HepG2 (cell line): ENCODE results near the gene SGMS1. TPM values are rescaled to one million over a fixed set of nuclear protein-coding genes. Genes with fewer than 3 reads are reported as not detected.
A peak's percentile ranks its signal among the peaks of the same experiment; 100 is the strongest.

Experiments
- DZIP1 ChIP-seq: sonication (generic); formaldehyde crosslinking; IDR thresholded peaks from 2 replicates; pipeline ENCODE4 v1.5.0; 2020; ENCODE audit warnings: mild to moderate bottlenecking, missing genetic modification reagents
- FOXC1 ChIP-seq: sonication (generic); formaldehyde crosslinking; IDR thresholded peaks from 2 replicates; pipeline ENCODE4 v1.8.0; 2022; ENCODE audit warnings: mild to moderate bottlenecking, missing genetic modification reagents, borderline replicate concordance
- HMG20B ChIP-seq: conservative IDR thresholded peaks from 2 replicates; pipeline ENCODE4 v1.6.1; 2016; ENCODE audit warnings: missing genetic modification reagents, missing compliant biosample characterization
- HNRNPL ChIP-seq: fragments of 200-400 bp; formaldehyde crosslinking; IDR thresholded peaks from 2 replicates; pipeline ENCODE4 v1.6.1; 2017; ENCODE audit warnings: mild to moderate bottlenecking, low read depth, low read length
- LRRFIP1 ChIP-seq: sonication (generic); formaldehyde crosslinking; conservative IDR thresholded peaks from 2 replicates; pipeline ENCODE4 v1.4.0; 2020; ENCODE audit warnings: missing genetic modification reagents
- MIER3 ChIP-seq: IDR thresholded peaks from 2 replicates; pipeline ENCODE4 v1.6.1; 2016; ENCODE audit warnings: missing compliant biosample characterization, borderline replicate concordance
- NFKB2 ChIP-seq: sonication (generic); formaldehyde crosslinking; IDR thresholded peaks from 2 replicates; pipeline ENCODE4 v1.4.0; 2020; ENCODE audit warnings: missing genetic modification reagents, borderline replicate concordance
- NR1H2 ChIP-seq: sonication (generic); formaldehyde crosslinking; IDR thresholded peaks from 2 replicates; pipeline ENCODE4 v1.8.1; 2022; ENCODE audit warnings: low read depth, missing genetic modification reagents, borderline replicate concordance
- PCBP2 ChIP-seq: fragments of 200-400 bp; formaldehyde crosslinking; optimal IDR thresholded peaks from 2 replicates; pipeline ENCODE3; 2018; ENCODE audit warnings: low read length, low read depth; ENCODE audit not compliant: poor library complexity, severe bottlenecking
- RFX3 ChIP-seq: IDR thresholded peaks from 2 replicates; pipeline ENCODE4 v1.6.1; 2016; ENCODE audit warnings: missing biosample characterization, missing genetic modification reagents
- SAP130 ChIP-seq: IDR thresholded peaks from 2 replicates; pipeline ENCODE4 v1.6.1; 2016; ENCODE audit warnings: low read depth
- ZNF20 ChIP-seq: sonication (generic); formaldehyde crosslinking; IDR thresholded peaks from 2 replicates; pipeline ENCODE4 v1.4.0; 2020; ENCODE audit warnings: mild to moderate bottlenecking, moderate library complexity, missing genetic modification reagents
- ZNF256 ChIP-seq: sonication (generic); formaldehyde crosslinking; conservative IDR thresholded peaks from 2 replicates; pipeline ENCODE4 v1.4.0; 2020; ENCODE audit warnings: missing genetic modification reagents
- ZNF276 ChIP-seq: sonication (generic); formaldehyde crosslinking; IDR thresholded peaks from 2 replicates; pipeline ENCODE4 v1.4.0; 2020; ENCODE audit warnings: mild to moderate bottlenecking, low read depth, missing genetic modification reagents
- ZNF451 ChIP-seq: sonication (generic); formaldehyde crosslinking; IDR thresholded peaks from 2 replicates; pipeline ENCODE4 v1.5.0; 2020; ENCODE audit warnings: mild to moderate bottlenecking, missing genetic modification reagents
- ZNF782 ChIP-seq: sonication (generic); formaldehyde crosslinking; IDR thresholded peaks from 2 replicates; pipeline ENCODE4 v1.4.0; 2020; ENCODE audit warnings: missing genetic modification reagents, mild to moderate bottlenecking, borderline replicate concordance
- polyA plus RNA-seq, 8 experiments: library from polyadenylated mRNA; depleted of rRNA in 3 of 8; stranded (reverse) in 7 of 8; unstranded in 1 of 8; fragments of >200 nt; fragmentation: Illumina TruSeq in 4 of 8; extraction: Trizol in 4 of 8; gene quantifications; 2 replicates each; pipeline versions ENCODE4 v1.2.1 to v1.2.3, GENCODE V29; 2011 to 2016; ENCODE audit warnings: low read depth in 4 of 8, missing spikeins in 1 of 8, mixed read lengths in 1 of 8; ENCODE audit not compliant: insufficient read depth in 1 of 8
- total RNA-seq, 5 experiments: library from RNA; depleted of rRNA; stranded (reverse); fragments of >200 nt; fragmentation: Illumina TruSeq; extraction: Trizol; gene quantifications; 2 replicates each; pipeline ENCODE4 v1.2.3, GENCODE V29; 2016; ENCODE audit warnings: low read depth in 1 of 5
- TF ChIP-seq, protein P1 (sequence below): sonication (generic); formaldehyde crosslinking; IDR thresholded peaks from 2 replicates; pipeline ENCODE4 v1.8.0; 2022; ENCODE audit warnings: mild to moderate bottlenecking, missing genetic modification reagents, borderline replicate concordance
- TF ChIP-seq, protein P2 (sequence below): sonication (generic); formaldehyde crosslinking; IDR thresholded peaks from 2 replicates; pipeline ENCODE4 v1.5.0; 2020; ENCODE audit warnings: missing genetic modification reagents

SGMS1 gene
- total and polyA plus RNA-seq, 2 of the 13 experiments (the other 11 are each of a cell fraction or from before 2014, with no cell fraction given), result 6.5 to 15.1 TPM

DNA sequence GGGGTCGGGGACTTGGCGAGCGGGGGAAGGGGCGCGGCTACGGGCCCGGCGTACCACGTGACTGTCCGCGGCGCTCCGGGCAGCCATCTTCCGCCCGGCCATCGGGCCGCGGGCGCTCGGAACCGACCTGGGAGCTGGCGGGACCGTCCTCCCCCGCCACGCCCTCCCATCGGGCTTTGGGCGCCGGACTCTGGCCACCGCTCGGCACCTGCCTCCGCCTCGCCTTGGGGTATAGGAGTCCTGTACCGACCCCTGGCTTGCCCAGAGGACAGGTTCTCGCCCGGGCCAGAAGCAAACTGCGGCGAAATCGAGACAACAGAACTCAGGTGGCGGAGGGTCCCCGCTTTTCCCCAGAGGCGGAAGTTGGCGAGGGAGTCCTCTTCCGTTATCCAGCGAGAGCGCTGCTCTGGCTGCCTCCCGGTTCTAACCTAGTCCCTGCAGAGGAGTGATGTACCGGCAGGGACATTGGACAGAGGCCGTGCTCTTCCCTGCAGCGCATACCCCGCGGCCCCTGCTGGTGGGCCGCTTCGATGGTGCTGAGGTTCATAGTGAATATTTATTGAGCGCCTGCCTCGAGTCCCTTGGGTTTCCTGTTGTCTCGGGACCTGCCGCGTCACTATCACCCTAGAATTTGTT lies 1.2 kb upstream of the SGMS1 start (continued):
- TF ChIP-seq LRRFIP1 (CRISPR knock-in tag) (no peak), ZNF782 (CRISPR knock-in tag) (no peak), ZNF451 (peak; percentile 86), MIER3 (CRISPR knock-in tag) (no peak; the same call in 1 of the 2 replicates), NFKB2 (peak; percentile 89; the same call in 1 of the 2 replicates), ZNF256 (CRISPR knock-in tag) (peak; percentile 60; the same call in 1 of the 2 replicates), ZNF276 (CRISPR knock-in tag) (no peak), ZNF20 (CRISPR knock-in tag) (no peak), SAP130 (CRISPR knock-in tag) (peak; percentile 75), RFX3 (CRISPR knock-in tag) (no peak), HMG20B (no peak), HNRNPL (peak; percentile 52; the same call in 1 of the 2 replicates), PCBP2 (no peak), DZIP1 (CRISPR knock-in tag) (peak; percentile 55; the same call in 1 of the 2 replicates), FOXC1 (CRISPR knock-in tag) (no peak), NR1H2 (no peak)
- TF ChIP-seq, protein P1, sequence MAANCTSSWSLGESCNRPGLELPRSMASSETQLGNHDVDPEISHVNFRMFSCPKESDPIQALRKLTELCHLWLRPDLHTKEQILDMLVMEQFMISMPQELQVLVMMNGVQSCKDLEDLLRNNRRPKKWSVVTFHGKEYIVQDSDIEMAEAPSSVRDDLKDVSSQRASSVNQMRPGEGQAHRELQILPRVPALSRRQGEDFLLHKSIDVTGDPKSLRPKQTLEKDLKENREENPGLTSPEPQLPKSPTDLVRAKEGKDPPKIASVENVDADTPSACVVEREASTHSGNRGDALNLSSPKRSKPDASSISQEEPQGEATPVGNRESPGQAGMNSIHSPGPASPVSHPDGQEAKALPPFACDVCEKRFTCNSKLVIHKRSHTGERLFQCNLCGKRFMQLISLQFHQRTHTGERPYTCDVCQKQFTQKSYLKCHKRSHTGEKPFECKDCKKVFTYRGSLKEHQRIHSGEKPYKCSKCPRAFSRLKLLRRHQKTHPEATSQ, result no peak
- TF ChIP-seq, protein P2, sequence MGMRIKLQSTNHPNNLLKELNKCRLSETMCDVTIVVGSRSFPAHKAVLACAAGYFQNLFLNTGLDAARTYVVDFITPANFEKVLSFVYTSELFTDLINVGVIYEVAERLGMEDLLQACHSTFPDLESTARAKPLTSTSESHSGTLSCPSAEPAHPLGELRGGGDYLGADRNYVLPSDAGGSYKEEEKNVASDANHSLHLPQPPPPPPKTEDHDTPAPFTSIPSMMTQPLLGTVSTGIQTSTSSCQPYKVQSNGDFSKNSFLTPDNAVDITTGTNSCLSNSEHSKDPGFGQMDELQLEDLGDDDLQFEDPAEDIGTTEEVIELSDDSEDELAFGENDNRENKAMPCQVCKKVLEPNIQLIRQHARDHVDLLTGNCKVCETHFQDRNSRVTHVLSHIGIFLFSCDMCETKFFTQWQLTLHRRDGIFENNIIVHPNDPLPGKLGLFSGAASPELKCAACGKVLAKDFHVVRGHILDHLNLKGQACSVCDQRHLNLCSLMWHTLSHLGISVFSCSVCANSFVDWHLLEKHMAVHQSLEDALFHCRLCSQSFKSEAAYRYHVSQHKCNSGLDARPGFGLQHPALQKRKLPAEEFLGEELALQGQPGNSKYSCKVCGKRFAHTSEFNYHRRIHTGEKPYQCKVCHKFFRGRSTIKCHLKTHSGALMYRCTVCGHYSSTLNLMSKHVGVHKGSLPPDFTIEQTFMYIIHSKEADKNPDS (CRISPR knock-in tag), result peak; percentile 48; the same call in 1 of the 2 replicates
